ENCODE results near the gene ADSS1.
"Not testable (repeated sequence)": the region's sequence is repeated elsewhere in the genome, so short reads cannot be mapped to it uniquely, and the experiment has no call there.

Gene ADSS1

DNA sequence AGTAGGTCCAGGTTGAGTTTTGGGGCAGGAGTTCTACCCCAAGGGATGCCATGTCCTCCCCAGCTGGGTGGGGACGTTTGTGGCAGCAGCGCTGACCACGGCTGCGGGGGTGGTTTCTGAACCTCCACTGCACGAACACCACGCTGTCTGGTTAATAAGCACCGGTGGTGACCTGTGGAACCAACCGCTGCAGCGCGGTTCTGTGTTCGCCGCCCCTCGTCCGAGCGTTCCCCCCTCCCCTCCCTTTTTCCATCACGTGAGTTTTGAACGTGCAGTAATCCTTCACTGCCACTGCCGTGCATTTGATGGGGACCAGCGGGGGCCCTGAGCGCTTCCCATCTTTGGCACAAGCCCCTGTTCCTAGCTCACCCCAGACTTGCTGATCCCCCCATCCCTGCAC is 6.4 kb upstream of the ADSS1 start:
- DNase-seq, result no peak

DNA sequence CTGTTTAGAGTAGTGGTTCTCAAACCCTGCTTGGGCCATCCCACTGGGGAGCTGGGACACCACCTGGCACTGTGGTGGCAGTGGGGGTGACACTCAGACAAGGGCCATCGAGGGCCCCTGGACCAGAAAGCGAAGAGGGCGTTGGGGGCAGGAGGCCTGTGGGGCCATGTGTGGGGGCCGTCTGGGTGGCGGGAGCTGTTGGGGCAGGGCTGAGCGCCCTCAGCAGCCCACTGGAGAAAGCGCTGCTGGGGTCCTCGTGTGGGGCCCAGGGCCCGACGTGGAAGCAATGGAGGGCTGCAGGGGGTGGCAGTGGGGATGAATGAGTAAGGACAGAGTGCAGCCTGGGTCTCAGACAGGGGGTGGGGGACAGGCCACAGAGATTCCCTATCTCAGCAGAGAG is 5.9 kb upstream of the ADSS1 start:
- DNase-seq, result no peak

DNA sequence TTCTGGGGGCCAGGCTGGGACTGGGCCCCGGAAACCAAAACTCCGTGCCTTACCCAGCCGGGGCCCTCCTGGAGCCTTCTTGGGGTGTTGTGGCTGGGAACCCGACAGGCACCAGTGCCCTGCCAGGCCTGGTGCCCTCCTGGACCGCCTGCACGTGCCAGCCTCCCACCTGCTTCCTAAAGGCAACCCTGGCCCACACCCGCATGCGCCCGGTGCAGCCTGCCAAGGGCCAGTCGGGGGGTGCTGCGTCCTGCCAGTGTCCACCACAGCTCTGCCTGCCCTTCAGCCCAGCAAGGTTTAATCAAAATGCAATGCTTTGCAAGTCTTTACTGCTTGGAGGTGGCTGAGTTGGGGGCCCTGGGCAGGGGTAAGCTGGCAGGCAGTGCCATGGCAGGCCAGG is 5.2 kb upstream of the ADSS1 start:
- DNase-seq, result no peak

DNA sequence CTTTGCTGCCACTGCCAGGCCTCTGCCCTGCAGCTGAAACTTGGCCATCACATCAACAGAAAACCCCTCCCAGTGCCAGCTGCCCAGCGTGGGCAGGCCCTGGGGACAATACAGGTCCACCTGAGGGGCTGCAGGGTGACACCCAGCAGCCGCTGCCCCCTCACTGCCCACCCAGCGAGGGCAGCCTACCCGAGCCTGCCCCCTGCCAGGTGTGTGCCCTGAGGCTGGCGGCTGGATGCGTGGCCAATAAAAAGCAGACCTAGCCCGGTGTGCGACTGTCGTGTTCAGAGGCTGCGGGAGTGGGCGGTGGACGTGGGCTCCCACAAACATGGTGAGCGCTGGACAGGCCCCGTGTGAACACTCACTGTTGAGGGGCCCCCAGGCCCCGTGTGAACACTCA is 4.7 kb upstream of the ADSS1 start:
- no peak for DNase-seq

DNA sequence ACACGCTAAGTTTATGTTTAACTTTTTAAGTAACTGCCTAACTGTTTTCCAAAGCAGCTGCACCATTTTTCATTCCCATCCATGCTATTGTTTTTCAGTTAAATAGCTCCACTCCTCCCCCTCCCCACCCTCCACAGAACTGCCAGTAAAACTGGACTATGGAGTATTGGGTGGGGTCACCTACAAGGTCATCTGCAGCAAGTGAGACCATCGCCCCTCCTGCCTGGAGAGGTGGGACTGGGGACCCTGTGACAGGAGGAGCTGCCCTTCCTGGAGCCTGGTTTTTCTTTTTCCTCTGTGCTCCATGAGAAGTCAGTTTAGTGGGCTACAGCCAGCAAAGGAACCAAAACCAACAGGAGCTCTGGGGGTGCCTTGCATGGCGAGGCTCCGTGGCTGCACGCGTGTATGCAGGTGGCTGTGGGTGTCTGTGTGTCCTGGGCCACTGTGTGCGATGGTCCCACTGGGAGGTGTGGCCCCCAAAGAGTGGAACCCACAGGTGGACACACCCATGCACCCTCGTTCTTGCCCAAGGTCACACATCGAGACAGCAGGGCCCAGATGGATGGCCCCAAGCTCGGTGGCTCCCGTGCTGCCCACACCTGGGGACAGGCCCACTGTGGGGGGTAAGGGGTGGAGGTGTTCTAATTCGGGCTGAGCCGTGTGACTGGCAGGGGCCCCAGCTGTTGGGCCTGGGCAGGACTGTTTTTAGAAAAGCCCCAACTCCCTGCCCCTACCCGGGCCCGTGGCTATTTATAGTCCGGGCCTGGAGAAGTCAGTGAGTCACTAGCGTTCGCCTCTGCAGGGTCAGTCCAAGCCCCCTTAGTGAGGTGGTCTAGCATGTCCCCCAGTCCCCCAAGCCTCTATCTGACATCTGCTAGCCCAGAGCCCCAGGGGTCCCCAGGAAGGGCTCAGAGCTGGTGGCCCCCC is 2.3 kb upstream of the ADSS1 start:
- no peak for DNase-seq

DNA sequence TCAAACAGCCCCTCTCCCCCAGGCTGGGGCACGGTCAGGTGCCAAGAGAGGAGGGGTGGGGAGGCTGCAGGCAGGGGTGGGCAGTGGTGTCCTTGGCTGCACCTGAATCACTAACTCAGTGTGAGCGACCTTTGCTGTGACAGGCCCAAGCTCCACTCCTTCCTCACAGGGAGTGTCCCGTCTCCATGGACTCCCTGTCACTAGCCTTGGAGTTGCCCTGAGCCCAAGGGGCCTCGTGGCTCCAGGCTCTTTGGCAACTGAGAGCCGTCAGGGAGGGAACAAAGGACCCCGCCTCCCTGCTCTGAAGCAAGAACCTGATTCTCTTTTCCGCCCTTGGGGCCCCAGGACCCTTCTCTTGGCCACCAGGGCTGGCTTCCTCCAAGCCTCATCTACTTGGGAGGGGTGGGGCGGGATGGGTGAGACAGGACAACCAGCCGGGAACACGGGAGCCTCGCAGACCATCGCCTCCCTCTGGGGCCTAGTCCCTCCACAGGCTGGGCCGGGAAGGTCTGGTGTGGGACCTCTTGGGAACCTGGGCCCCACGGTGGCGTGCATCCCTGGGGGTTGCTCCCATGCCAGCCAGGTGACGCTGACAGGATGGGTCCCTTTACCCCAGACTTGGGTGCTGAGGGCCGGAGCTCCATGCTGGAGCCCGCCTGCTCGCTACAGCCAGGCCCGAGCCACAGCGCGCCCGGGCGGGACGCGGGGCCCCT is 935 bp upstream of the ADSS1 start:
- DNase-seq, result no peak

DNA sequence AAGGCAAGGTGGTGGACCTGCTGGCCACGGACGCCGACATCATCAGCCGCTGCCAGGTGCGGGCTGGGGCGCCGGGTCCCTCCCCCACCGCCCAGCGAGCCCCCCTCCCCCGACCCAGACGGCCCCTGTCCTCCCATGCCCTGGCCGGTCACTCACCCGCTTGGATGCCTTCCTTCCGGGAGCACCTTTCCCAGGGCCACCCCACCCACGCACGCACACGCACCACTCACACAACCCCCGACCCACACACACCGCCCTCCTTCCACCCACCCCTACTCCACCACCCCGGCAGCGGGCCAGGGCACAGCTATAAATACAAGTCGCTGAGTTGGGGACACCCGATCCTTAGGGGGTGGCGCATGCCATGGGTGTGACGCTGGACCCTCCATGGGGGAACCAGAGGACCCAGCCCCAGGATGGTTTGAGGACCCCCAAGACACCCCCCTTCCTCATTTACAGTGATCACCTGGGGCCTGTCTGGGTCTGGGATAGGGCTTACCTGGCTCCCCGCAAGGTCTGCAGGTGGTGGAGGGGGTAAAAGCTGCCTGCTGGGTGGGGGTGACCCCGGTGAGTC is 465 bp downstream of the ADSS1 start:
- peak in 1 of 2 experiments; percentile 49 for DNase-seq

DNA sequence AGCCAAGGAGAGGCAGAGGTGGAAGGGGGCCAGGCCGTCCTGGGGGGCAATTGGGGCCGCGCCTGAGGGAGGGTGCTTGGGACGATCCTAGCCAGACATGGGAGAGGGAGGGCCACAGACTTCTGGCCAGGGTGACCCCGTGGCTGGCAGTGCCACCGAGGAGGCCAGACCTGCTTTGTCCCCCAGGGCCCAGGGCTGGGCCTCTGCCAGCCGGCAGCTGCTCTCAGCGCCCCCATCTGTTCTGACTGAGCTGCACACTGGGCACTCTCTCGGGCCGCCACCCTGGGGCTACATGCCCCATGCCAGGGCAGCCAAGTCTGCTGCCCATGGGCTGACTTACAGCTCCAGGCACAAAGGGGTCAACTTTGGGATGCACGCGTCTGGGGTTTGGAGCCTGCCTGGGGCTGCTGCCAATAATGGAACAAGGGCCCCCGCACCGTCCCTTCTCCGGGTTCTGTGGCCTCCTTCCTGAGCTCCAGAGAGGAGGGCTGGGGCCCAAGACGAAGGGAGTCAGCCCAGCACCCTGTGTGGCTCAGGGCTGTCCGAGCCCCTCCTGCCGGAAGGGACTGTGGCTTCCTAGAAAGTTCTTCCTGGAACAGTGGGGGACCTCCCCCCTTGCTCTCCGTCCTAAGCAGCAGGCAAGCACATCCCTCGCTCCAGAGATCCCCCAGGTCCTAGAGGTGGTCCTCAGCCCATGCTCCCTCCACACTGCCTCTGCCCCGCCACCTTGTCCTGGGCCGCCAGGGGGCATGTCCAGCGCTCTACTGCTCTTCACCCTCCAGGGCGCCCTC is 1.1 kb downstream of the ADSS1 start:
- peak in 1 of 2 experiments; percentile 61 for DNase-seq

DNA sequence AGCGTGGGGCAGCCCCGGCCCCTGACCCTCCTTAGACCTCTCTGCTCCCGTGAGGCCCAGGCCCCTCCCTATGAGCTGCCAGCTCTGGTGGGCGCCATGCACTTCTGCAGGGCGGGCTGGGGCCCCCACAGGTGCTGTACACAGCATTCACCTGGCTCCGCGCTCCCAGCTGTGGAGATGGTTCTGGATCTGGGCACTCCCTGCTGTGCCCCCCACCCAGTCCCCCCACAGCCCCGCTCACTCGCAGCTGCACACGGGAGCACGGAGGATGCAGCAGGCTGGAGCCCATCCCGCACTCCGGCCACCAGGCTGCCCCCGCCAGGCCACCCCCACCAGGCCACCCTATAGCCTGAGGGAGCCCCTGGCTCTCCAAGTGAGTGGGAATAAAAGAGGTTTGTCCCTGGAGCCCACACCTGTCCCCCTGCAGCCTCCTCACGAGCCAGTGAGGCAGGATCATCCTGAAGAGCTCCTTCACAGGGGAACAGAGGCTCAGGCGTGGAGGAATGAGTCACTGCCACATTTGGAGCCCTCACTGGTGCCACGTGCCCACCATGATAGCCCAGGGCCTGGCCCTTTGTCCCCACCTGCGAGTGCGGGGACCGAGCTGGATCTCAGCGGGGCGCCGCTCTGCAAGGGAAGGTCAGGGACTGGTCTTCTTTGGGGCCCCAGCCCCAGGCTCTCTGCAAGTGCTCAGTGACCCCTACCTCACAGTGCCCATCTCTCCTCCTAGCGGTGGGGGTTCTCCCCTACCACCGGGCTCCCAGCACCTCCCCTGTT is 1.9 kb downstream of the ADSS1 start:
- DNase-seq, result no peak

DNA sequence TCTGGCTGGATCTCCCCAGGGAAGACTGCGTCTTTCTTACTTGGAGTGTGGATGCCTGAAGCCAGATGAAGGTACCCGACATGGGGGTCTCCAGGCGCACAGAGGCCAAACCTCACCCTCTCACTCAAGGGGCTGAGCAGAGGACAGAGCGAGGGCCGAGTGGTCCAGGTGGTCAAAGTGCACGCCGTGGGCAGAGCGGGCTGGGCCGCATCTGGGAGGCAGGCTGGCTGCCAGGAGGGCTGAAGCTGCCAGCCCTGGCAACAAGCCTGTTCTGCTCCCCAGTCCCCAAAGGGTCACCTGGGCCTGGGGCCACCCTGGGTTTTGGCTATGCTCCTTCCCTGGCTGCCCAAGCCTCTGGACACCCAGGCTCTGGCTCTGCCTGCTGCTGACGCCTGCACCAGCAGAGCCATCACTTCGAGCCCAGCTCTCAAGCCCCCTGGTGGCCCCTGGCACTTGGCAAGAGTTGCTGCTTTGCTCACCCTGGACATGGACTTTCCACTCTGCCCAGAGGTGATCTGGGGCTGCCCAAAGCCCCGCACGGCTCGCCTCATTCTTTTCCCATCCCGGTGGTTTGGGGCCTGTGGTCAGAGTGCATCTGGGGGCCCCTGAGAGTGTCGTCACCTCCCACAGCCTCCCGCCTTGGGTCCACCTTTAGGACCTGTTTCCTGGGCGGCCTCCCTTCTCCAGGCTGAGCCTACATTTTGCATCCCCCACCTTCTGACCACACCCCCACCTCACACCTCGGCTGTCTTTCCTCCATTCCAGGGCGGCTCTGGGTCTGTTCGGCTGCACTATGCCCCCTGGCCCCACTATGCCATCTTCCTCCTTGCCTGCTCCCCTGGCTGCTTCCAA is 2.8 kb downstream of the ADSS1 start:
- DNase-seq, result peak in 1 of 2 experiments; percentile 26

DNA sequence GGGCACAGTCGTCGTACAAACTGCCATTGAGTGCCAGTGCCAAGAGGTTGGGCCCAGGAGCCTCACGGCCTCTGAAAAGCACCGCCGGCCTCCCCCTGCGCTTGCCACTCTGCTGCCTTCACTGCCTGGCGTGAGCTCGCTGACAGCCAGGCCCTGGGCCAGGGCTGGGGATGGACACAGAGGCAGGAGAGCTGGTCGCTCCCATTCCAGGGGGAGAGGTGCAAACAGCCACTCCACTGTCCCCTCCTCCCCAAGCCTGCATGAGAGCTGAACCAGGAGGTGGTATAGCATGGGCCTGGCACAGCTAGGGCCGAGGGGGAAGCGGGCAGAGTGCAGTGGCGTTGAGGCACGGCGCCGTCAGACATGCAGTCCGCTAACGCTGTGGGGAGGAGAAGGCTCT is 4.6 kb downstream of the ADSS1 start:
- no peak for DNase-seq

DNA sequence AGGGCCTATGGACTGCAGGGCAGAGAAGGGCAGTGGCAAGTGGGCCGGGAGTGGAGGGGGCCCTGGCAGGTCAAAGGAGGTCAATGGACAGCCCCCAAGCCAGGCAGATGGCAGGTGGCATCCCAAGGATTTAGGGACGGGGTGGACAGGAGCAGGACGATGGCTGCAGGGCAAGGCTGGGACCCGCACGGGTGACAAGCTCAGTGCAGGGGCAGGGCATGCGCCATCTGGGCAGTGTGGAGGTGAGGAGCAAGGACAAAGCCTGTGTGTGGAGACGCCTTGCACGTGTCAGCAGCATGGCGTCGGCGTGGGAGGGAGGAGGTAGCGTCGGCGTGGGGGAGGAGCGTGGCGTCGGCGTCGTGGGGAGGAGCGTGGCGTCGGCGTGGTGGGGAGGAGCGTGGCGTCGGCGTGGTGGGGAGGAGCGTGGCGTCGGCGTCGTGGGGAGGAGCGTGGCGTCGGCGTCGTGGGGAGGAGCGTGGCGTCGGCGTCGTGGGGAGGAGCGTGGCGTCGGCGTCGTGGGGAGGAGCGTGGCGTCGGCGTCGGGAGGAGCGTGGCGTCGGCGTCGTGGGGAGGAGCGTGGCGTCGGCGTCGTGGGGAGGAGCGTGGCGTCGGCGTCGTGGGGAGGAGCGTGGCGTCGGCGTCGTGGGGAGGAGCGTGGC is 5.3 kb downstream of the ADSS1 start:
- DNase-seq, result not testable (repeated sequence)

DNA sequence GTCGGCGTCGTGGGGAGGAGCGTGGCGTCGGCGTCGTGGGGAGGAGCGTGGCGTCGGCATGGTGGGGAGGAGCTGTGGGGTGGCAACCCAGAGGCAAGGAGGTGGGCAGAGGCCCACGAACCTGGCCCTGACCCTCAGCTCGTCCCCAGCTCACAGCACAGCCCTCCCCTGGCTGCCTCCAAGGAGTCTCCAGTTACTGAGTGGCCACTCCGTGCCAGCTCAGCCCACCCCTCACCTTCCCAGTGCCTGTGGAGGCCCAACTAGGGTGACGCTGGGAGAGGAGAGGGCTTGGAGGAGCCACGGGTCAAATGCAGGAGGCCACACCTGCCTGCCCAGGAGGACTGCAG is 5.8 kb downstream of the ADSS1 start:
- no peak for DNase-seq

DNA sequence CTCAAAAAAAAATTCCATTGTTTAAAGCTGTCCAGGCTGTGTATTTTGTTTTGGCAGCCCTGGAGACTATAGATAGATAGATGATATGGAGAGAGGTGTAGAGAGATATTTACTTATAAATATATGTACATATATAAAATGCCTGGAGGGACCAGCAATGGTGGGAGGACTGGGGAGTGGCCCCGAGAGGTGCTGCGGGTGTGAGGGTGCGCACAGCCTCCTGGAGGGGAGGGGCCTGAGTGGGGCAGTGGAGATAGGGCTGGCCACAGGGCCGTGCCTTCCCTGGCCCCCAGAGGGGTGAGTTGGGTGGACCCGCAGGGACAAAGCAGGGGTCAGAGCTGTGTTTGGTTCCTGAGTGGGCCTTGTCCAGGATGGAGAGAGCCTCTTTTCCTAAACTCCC is 6.5 kb downstream of the ADSS1 start:
- DNase-seq, result no peak

DNA sequence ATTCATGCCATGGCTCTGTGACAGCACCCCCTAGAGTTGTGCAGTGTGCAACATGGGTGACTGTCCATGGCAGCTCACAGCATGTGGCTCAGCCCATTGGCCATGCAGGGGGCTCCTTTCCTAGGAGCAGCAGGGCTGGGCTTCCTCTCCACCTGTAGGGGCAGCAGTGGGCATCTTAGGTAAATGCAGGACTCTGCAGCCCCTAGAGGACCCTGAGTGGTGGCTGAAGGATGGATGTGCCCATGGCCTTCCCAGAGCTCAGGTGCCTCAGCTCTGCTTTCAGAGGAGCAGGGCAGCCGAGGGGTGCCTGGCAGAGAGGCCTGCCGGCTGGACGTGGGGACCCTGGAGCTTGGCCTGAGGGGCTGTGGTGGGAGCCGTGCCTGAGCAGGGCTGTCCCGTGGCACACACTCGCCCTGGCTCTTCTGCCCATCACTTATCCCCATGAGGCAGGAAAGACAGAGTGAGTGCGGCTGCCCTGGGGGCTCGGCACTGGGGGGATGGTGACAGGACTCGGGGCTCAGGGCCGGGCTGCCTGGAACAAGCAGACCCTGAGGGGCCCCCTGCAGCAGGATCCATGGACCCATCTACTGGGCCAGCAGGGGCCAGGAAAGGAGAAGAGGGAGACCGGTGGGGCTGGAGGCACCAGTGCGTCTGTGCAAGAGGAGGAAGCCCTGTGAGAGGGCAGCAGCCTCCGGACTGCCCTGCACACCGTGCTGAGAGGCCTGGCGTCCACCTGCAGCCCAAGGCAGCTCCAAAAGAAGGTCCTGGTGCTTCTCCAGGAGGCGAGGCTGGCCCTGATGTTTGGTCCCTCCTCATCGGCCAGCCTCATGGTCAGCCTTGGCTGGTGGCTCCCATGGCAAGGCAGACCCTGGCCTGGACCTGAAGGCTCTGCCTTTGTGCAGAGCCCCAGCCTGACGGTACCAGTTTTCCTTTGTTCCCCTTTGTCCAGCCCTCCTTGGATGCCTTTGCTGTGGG is 7.6 kb downstream of the ADSS1 start:
- DNase-seq, result peak; percentile 56 to 66

DNA sequence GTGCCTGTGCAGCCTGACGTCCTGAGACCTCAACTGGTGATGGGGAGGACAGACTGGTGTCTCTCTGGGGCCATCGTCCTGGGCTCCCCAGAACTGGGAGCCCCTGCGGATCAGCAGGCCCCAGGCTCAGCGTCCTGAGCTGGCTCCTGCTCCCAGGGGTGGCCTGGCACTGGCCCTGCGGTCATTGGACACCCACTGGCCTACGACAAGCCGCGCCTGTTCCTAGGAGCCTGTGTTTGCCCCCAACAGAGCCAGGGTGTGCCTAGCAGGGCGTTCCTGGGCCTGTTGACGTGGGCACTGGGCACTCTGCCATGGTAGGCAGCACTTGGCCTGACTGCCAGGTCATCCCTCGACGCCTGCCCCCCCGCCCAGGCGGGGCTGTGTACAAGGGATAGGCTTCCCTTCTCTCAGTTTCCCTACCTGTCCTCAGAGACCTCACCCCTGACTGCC is 8.4 kb downstream of the ADSS1 start:
- no peak for DNase-seq

DNA sequence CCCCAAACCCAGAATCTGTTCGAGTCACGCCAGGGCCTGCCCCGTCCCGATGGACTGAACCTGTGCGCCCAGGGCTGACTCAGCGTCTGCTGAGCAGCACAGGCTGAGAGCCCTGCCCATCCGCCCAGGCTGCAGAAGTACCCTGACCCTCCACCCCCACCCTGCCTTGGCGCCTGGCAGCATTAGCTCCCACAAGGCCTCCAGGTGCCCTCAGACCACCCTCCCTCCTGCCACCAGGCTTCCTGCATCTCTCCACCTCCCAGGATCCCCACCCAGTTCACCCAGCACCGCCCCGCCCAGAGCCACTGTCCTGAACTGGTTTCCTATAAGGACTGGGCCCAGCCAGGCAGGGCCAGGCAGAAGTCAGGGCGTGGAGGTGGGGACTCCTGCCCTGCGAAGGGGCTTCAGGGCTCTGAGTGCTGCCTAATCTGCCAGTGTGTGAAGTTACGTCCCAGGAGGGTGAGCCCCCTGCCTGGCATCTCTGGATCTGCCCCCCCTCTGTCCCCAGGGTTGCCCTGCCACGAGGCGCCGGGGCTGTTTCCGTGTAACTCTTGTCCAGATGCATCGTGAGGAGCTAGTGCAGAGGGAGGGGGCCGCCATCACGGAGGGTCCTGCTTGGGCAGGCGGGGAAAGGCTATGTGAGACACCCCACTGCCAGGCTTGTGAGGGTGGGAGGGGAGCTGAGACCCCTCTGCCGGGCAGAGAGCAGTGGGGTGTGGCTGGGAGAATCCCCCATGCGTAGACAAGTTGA is 9.1 kb downstream of the ADSS1 start:
- no peak for DNase-seq

DNA sequence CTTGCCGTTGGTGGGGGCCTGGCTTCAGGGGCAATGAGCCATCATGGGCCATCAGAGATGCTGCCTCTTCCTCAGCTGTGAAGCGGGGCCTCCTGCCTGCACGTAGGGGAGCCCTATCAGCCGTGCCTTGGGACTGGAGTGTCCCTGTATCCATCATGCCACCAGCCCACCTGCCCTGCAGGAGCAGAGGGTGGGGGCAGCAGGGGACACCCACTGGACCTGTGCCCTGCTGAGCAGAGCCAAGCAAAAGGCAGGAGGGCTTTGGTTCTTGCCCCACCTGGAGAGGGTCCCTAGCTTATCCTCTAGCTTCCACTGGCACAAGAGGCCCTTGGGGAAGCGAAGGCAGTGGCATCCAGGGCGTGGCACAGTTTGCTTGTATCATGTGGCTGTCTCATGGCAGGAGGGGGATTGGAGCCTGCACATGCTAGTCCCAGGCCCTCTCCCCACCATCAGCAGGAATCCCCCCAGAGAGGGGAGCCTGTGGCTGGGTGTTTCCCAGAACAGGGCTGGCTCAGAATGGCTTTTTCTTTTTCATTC is 10.1 kb downstream of the ADSS1 start:
- no peak for DNase-seq
